PC-9 (cell line): ENCODE results near the gene RNF149. TPM values are rescaled to one million over a fixed set of nuclear protein-coding genes. Genes with fewer than 3 reads are reported as not detected.

Experiments
- BruUV-seq: library from RNA; stranded (reverse); fragments of 400-500 nt; replicated peaks from 2 replicates; lab custom pipeline; 2021; lab: Mats Ljungman, UMichigan
- CTCF ChIA-PET: fragments of 300-600 bp; sonication (Branson Sonifier 250); formaldehyde crosslinking; loops from one replicate; lab custom pipeline; 2022; ENCODE audit warnings: antibody characterized with exemption; lab: Charles Lee
- POLR2A ChIA-PET: fragments of 300-600 bp; sonication (Branson Sonifier 250); formaldehyde crosslinking; loops from one replicate; lab custom pipeline; 2022; ENCODE audit warnings: antibody characterized with exemption; ENCODE audit not compliant: unreplicated experiment; lab: Charles Lee
- DNase-seq, 2 experiments: peaks; one replicate each; pipeline versions ENCODE4 v3.0.0 to v3.0.0-alpha.2; 2015 to 2022; ENCODE audit warnings: mixed read lengths in 1 of 2
- H2AFZ ChIP-seq: fragments of 200-600 bp; sonication (generic); 2 replicates; pipeline ENCODE4 v1.8.1; 2017; ENCODE audit warnings: antibody characterized with exemption
- H3F3A ChIP-seq: fragments of 200-600 bp; sonication (generic); 2 replicates; pipeline ENCODE4 v1.8.1; 2017; ENCODE audit warnings: antibody characterized with exemption, mild to moderate bottlenecking, low read depth; ENCODE audit not compliant: insufficient read depth
- H3K27ac ChIP-seq: fragments of 200-600 bp; sonication (generic); 2 replicates; pipeline ENCODE4 v1.6.1; 2016; ENCODE audit warnings: mixed run types
- H3K27me3 ChIP-seq: fragments of 200-600 bp; sonication (generic); 2 replicates; pipeline ENCODE4 v1.6.1; 2016; ENCODE audit warnings: low read depth, mixed run types; ENCODE audit not compliant: insufficient read depth
- H3K36me3 ChIP-seq: fragments of 200-600 bp; sonication (generic); 2 replicates; pipeline ENCODE4 v1.6.1; 2016; ENCODE audit warnings: low read depth, mixed run types
- H3K4me1 ChIP-seq: fragments of 200-600 bp; sonication (generic); replicated peaks from 2 replicates; pipeline ENCODE4 v1.6.1; 2016; ENCODE audit warnings: mixed run types; ENCODE audit not compliant: insufficient read depth
- H3K4me2 ChIP-seq: fragments of 200-600 bp; sonication (generic); 2 replicates; pipeline ENCODE4 v1.6.1; 2017; ENCODE audit warnings: mixed run types
- H3K4me3 ChIP-seq: fragments of 200-600 bp; sonication (generic); 2 replicates; pipeline ENCODE4 v1.6.1; 2016; ENCODE audit warnings: mixed run types
- H3K79me2 ChIP-seq: fragments of 200-600 bp; sonication (generic); 2 replicates; pipeline ENCODE4 v1.6.1; 2017; ENCODE audit warnings: low read depth, mixed run types
- H3K9me2 ChIP-seq: fragments of 200-600 bp; sonication (generic); 2 replicates; pipeline ENCODE4 v1.8.1; 2017; ENCODE audit warnings: mild to moderate bottlenecking; ENCODE audit not compliant: insufficient read depth
- H3K9me3 ChIP-seq: fragments of 200-600 bp; sonication (generic); 2 replicates; pipeline ENCODE4 v1.8.1; 2016; ENCODE audit warnings: low read depth; ENCODE audit not compliant: insufficient read depth
- H4K20me1 ChIP-seq: fragments of 200-600 bp; sonication (generic); 2 replicates; pipeline ENCODE4 v1.8.1; 2017; ENCODE audit not compliant: insufficient read depth
- CTCF ChIP-seq: fragments of 200-600 bp; sonication (generic); conservative IDR thresholded peaks from 2 replicates; pipeline ENCODE4 v1.6.1; 2017; ENCODE audit warnings: mixed run types, antibody characterized with exemption, mild to moderate bottlenecking, moderate library complexity
- EZH2 ChIP-seq: fragments of 200-600 bp; sonication (generic); IDR thresholded peaks from 2 replicates; pipeline ENCODE4 v1.8.0; 2017; ENCODE audit warnings: antibody characterized with exemption, low read depth
- intact Hi-C: fragments of 100-400 bp; cut with micrococcal nuclease; formaldehyde crosslinking; loops from one replicate; pipeline ENCODE4 v1.10.0; 2022; ENCODE audit not compliant: unreplicated experiment
- total RNA-seq: library from RNA; stranded (reverse); gene quantifications from 2 replicates; pipeline ENCODE4 v1.2.3, GENCODE V29; 2021

RNF149 gene
- total RNA-seq, 1 experiment from 2014 or later: 58.6 TPM

- peak in 1 of 2 experiments; percentile 80 for DNase-seq
Observed at GRCh38 chr2:101339266-101339880, 30.9 kb upstream of the RNF149 start.

GRCh38 chr2:101337877-101338276 is 29.4 kb upstream of the RNF149 start:
- Histone ChIP-seq H3K36me3 (no peaks in the 10 kb centered on the region), H3K27ac (peak overlapping the region; percentile 66), H3F3A (peaks cover 28% of the 10 kb centered on the region), H4K20me1 (no peaks in the 10 kb centered on the region), H3K27me3 (no peaks in the 10 kb centered on the region), H3K9me2 (no peaks in the 10 kb centered on the region), H3K4me3 (peak overlapping the region; percentile 6; the same call in 1 of the 2 replicates), H3K79me2 (no peaks in the 10 kb centered on the region), H2AFZ (peak overlapping the region; percentile 11; the same call in 1 of the 2 replicates), H3K4me1 (peaks cover 40% of the 10 kb centered on the region), H3K4me2 (peak overlapping the region; percentile 59), H3K9me3 (no peaks in the 10 kb centered on the region)
- DNase-seq: peak in 1 of 2 experiments; percentile 60
- intact Hi-C loops: loop anchor here (5.0 kb wide), 1 partner anchor 359 kb away; the partner anchor contains the start of gene MAP4K4
- ChIA-PET CTCF (interaction anchor here (0.5 to 1.1 kb wide), 2 partner anchors 12 to 359 kb away, joined by 3 read pairs; no protein-coding TSS in a partner anchor), POLR2A (interaction anchor here (0.6 kb wide), 1 partner anchor 49 kb away, joined by 5 read pairs; the partner anchor contains the start of gene CREG2)
- no TSS peak for BruUV-seq
- TF ChIP-seq EZH2 (no peak), CTCF (no peak)

More at GRCh38 chr2:101339266-101339880, 30.9 kb upstream of the RNF149 start:
- H3K27me3 ChIP-seq: no peaks in the 10 kb centered on the region
- ChIA-PET CTCF (no interaction called here), POLR2A (no interaction called here)
- no peaks in the 10 kb centered on the region for H3K9me2 ChIP-seq
- no peaks in the 10 kb centered on the region for H3K79me2 ChIP-seq
- peaks cover 28% of the 10 kb centered on the region for H3F3A ChIP-seq
- intact Hi-C loops: loop anchor here (5.0 kb wide), 1 partner anchor 358 kb away; the partner anchor contains the start of gene MAP4K4
- H3K27ac ChIP-seq: peak overlapping the region; percentile 66
- H2AFZ ChIP-seq: no peak overlapping the region
- TF ChIP-seq EZH2 (no peak), CTCF (no peak)
- H3K9me3 ChIP-seq: no peaks in the 10 kb centered on the region
- peaks cover 40% of the 10 kb centered on the region for H3K4me1 ChIP-seq
- H3K36me3 ChIP-seq: no peaks in the 10 kb centered on the region
- no TSS peak for BruUV-seq
- H3K4me2 ChIP-seq: peak overlapping the region; percentile 59
- no peaks in the 10 kb centered on the region for H4K20me1 ChIP-seq
- no peak overlapping the region for H3K4me3 ChIP-seq

DNA sequence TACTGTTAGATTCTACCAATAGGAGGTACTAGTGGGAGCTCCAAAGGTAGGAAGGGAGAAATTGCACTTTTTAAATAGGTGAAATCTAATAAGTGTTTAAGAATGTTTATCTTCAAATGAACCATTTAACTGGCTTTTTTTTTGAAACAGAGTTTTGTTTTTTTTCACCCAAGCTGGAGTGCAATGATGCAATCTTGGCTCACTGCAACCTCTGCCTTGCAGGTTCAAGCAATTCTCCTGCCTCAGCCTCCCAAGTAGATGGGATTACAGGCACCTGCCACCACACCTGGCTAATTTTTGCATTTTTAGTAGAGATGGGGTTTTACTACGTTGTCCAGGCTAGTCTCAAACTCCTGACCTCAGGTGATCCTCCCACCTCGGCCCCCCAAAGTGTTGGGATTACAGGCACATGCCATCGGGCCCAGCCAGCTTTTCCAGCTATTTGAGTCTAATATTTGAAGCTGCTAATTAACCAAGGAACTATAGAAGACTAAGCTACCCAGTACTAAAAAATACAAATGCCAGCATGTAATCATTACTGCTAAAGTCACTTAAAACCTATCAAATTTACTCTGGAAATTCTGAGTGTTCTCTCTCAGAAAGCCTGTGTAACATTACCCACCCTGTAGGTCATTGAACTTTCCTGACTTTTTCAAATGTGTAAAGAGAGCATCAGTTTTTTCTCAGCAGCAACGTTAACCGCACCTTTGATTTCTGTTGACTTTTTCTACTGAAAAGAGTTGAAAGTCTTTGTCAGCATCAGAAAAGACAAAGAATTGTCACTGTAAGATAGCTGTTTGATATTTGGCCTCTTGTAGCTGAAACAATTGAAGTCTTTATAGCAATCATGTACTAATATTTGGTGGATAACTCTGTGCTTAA is 24.6 kb upstream of the RNF149 start:
- POLR2A ChIA-PET: no interaction called here
- no TSS peak for BruUV-seq
- no peak overlapping the region for H2AFZ ChIP-seq
- no peak for TF ChIP-seq CTCF
- no peak for TF ChIP-seq EZH2
- intact Hi-C loops: no loop called here
- H3K4me1 ChIP-seq: peaks cover 47% of the 10 kb centered on the region
- H3K4me2 ChIP-seq: no peak overlapping the region
- peaks cover 27% of the 10 kb centered on the region for H3F3A ChIP-seq
- H3K9me3 ChIP-seq: no peaks in the 10 kb centered on the region
- no peaks in the 10 kb centered on the region for H3K27me3 ChIP-seq
- no peak overlapping the region for H3K4me3 ChIP-seq
- no peaks in the 10 kb centered on the region for H3K79me2 ChIP-seq
- H4K20me1 ChIP-seq: no peaks in the 10 kb centered on the region
- CTCF ChIA-PET: interaction anchor here (0.6 kb wide), 2 partner anchors 52 to 185 kb away, joined by 3 to 8 read pairs; no protein-coding TSS in a partner anchor
- no peaks in the 10 kb centered on the region for H3K9me2 ChIP-seq
- no peak for DNase-seq
- no peaks in the 10 kb centered on the region for H3K36me3 ChIP-seq
- H3K27ac ChIP-seq: no peak overlapping the region
